ENCODE results near the gene CATSPER1.

CATSPER1 gene

GRCh38 chr11:65968600-65969482 lies 57.4 kb downstream of the CATSPER1 start:
- DNase-seq (ENCODE audit: low read depth): no peak

- no peak for DNase-seq (ENCODE audit: low read depth)
These were observed 58.8 kb downstream of the CATSPER1 start for GRCh38 chr11:65967329-65967934.
